Spleen (tissue), 7 donors: ENCODE data around the gene MCTP1.

Experiments
- POLR2A ChIP-seq, 3 donors: fragments of 450-650 bp; IDR thresholded peaks; one replicate each; pipeline ENCODE4 v1.5.1; 2017; ENCODE audit warnings: antibody characterized with exemption in 3 of 3, mild to moderate bottlenecking in 1 of 3
- POLR2AphosphoS5 ChIP-seq, 3 donors: sonication (generic); formaldehyde crosslinking; IDR thresholded peaks; one replicate each; pipeline ENCODE4 v1.5.1; 2017; ENCODE audit warnings: antibody characterized with exemption in 3 of 3
- TF ChIP-seq, protein P1 (sequence below), 11 experiments: fragments of 200-600 bp in 7 of 11; fragments of 450-650 bp in 4 of 11; sonication (generic) in 4 of 11; IDR thresholded peaks in 8 of 11; conservative IDR thresholded peaks in 3 of 11; 1 replicate in 7 of 11; 2 replicates in 4 of 11; pipeline versions ENCODE4 v1.4.0 to v1.8.0; 2016 to 2021; ENCODE audit warnings: antibody characterized with exemption in 11 of 11, inconsistent platforms in 4 of 11, mild to moderate bottlenecking in 1 of 11
- donor health status: DM: no; HTN: no; CAD: no; lungs with moderate emphysema.
- donor health status: DM: no; HTN: no; CAD: no.
- donor health status: DM: no; HTN: no; CAD: no.

DNA sequence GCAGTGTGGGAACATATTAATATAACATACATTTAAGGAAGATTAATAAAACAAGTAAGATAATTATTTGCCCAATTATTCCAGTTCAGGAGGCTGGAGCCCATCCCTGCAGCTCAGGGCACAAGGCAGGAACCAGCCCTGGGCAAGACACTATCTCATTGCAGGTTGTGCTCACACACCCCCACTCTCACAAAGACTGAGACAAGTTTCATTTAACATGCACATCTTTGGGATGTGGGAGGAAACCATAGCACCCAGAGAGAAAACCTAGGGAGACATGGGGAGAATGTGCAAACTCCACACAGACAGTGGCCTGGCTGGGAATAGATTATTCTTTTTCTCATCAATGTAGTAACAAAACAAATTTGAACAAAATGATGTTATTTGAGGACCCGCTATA, 279.1 kb downstream of the MCTP1 start:
- TF ChIP-seq POLR2A (IDR thresholded peaks at IDR 0.05), result no peak
- TF ChIP-seq, protein P1, sequence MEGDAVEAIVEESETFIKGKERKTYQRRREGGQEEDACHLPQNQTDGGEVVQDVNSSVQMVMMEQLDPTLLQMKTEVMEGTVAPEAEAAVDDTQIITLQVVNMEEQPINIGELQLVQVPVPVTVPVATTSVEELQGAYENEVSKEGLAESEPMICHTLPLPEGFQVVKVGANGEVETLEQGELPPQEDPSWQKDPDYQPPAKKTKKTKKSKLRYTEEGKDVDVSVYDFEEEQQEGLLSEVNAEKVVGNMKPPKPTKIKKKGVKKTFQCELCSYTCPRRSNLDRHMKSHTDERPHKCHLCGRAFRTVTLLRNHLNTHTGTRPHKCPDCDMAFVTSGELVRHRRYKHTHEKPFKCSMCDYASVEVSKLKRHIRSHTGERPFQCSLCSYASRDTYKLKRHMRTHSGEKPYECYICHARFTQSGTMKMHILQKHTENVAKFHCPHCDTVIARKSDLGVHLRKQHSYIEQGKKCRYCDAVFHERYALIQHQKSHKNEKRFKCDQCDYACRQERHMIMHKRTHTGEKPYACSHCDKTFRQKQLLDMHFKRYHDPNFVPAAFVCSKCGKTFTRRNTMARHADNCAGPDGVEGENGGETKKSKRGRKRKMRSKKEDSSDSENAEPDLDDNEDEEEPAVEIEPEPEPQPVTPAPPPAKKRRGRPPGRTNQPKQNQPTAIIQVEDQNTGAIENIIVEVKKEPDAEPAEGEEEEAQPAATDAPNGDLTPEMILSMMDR (IDR thresholded peaks at IDR 0.05 in 8 of 11, conservative IDR thresholded peaks at IDR 0.05 in 3 of 11), result no peak
- TF ChIP-seq POLR2AphosphoS5 (IDR thresholded peaks at IDR 0.05), result no peak
